Measurements from ENCODE around the gene E2F3. TPM values are rescaled to one million over a fixed set of nuclear protein-coding genes. Genes with fewer than 3 reads are reported as not detected.

The E2F3 gene
- total RNA-seq, 1 experiment from 2014 or later = 15.4 TPM

DNA sequence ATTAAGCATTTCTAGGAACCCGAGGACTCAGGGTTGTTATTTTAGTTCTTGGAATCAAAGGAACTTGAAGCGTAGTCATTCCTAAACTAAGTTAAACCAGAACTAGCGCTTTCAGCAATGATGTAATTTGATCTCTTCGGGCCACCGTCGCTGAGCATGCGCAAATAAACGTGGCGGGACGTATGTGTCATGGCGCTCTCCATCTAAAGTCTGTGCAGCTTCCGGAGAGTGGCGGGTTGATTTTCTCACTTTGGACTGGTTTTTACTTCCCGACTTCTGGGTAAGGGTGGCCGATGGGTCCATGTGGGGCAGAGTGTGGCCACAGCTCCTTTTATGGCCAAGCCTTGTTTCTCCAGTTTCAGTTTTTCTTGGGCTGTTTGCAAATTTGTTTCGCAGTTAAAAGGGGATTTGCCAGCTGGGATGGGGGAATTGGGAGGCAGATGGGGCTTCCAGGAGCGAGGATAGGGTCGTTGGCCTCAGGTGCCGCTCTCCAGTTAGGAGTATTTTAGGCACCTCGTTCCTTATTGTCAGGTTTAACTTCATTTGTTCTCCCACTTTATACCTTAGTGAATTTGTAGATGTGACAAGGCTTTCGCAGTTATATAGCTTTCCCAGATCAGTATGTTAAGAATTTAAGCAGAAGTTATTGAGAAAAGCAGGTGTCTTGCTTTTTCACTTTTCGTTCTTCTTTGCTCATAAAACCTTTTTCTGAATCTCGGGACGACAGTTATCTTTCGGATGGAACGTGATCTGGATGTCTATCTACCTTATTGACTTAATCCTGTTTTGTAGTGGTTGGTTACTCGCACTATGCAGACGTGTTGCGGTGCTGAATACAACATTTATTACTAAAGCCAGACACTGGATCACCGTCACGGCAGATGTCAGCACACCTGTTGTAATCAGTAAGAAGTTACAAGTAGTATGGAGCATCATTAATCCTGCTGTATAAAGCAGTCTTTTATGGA lies 132.9 kb downstream of the E2F3 start, which contains the start of gene CDKAL1:
TSS of gene CDKAL1 (plus strand) at position 163 of the 968 bp plus-strand sequence. CDS start 11,894 bp downstream, outside the sequence.
- intact Hi-C loops (cut with micrococcal nuclease; ENCODE audit: unreplicated experiment) = no loop called here
- Histone ChIP-seq H3K4me3 (ENCODE audit: low read depth, low read length) (peak within 1 kb of the TSS; percentile 87), H3K9me3 (no peaks in the 10 kb centered on the region), H3K36me3 (ENCODE audit: control insufficient read depth, insufficient read depth, low read length) (peaks cover 1% of the 10 kb centered on the region; the same call in 1 of the 2 replicates), H3K4me1 (peaks cover 5% of the 10 kb centered on the region; the same call in 1 of the 2 replicates), H3K27me3 (replicated peaks; ENCODE audit: control insufficient read depth, insufficient read depth, low read length) (no peaks in the 10 kb centered on the region)
- H3K9me3 Mint-ChIP-seq (ENCODE audit: unreplicated experiment) = no peaks in the 10 kb centered on the region
- ChIA-PET CTCF (interaction anchor here (1.0 kb wide), 1 partner anchor 30 kb away, joined by 3 read pairs; no protein-coding TSS in a partner anchor), POLR2A (interaction anchor here (1.1 kb wide), 1 partner anchor 130 kb away, joined by 5 read pairs; no protein-coding TSS in a partner anchor)
- TF ChIP-seq, protein P1, sequence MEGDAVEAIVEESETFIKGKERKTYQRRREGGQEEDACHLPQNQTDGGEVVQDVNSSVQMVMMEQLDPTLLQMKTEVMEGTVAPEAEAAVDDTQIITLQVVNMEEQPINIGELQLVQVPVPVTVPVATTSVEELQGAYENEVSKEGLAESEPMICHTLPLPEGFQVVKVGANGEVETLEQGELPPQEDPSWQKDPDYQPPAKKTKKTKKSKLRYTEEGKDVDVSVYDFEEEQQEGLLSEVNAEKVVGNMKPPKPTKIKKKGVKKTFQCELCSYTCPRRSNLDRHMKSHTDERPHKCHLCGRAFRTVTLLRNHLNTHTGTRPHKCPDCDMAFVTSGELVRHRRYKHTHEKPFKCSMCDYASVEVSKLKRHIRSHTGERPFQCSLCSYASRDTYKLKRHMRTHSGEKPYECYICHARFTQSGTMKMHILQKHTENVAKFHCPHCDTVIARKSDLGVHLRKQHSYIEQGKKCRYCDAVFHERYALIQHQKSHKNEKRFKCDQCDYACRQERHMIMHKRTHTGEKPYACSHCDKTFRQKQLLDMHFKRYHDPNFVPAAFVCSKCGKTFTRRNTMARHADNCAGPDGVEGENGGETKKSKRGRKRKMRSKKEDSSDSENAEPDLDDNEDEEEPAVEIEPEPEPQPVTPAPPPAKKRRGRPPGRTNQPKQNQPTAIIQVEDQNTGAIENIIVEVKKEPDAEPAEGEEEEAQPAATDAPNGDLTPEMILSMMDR (IDR thresholded peaks at IDR 0.05; ENCODE audit: insufficient read depth in 1 of 2, low read depth in 1 of 2, low read length in 1 of 2, severe bottlenecking in 1 of 2, unreplicated experiment in 1 of 2) = no peak
- H3K4me3 Mint-ChIP-seq (ENCODE audit: unreplicated experiment) = peak within 1 kb of the TSS; percentile 93
- H3K4me1 Mint-ChIP-seq (ENCODE audit: low read depth, unreplicated experiment) = peaks cover 11% of the 10 kb centered on the region
- peaks cover 5% of the 10 kb centered on the region for H3K36me3 Mint-ChIP-seq (ENCODE audit: insufficient read depth, unreplicated experiment)
- peak; percentile 85 to 90 for DNase-seq
- TSS peak; percentile 73 for BruUV-seq (replicated peaks)
- peak within 1 kb of the TSS; percentile 90 for H3K27ac Mint-ChIP-seq (ENCODE audit: unreplicated experiment)
- no peaks in the 10 kb centered on the region for H3K27me3 Mint-ChIP-seq (ENCODE audit: insufficient read depth, unreplicated experiment)

DNA sequence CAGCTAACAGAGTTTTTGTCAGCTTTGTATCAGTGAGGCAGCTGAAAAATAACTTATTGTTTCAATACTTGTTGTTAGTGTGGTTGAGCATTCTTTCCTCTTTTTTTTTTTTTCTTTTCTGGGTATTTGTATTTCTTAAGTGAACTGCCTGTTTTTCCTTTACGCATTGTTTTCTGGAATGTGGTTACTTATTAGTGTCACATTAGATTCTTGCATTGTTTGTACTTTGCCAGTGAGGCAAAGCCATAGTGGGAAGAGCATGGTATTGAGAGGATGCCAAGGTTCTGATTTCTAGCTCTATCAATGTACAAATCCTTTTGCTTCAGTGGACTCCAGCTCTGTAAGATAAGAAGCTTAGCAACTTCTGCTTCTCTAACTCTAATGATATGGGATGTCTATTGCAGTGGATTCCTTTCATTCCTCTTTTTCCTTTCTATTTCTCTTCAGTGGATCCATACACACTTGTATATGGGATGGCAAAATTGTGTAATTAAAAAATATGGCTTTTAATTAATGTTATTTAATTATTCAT lies 136.5 kb downstream of the E2F3 start:
- TF ChIP-seq, protein P1 (IDR thresholded peaks at IDR 0.05; ENCODE audit: insufficient read depth in 1 of 2, low read depth in 1 of 2, low read length in 1 of 2, severe bottlenecking in 1 of 2, unreplicated experiment in 1 of 2) = no peak
- intact Hi-C loops (cut with micrococcal nuclease; ENCODE audit: unreplicated experiment) = no loop called here

DNA sequence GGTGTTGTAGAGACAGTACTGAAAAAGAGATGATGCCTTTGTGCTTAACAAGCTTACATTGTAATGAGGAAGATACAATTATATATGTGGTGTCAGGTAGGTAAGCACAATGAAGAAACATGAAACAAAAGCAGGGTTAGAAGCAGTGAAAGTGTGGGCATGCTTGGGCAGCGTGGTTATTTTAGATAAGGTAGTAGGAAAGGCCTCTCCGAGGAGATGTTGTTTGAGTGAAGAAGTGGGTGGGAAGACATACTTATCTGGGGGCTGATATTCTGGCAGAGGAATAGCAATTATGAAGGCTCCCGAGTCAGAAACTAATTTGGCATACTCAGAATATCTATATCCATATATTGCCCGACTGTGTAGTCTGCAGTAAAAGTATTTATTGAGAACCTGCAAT lies 137.2 kb downstream of the E2F3 start:
- no peaks in the 10 kb centered on the region for H3K9me3 Mint-ChIP-seq (ENCODE audit: unreplicated experiment)
- ChIA-PET POLR2A (no interaction called here), CTCF (no interaction called here)
- Histone ChIP-seq H3K27me3 (replicated peaks; ENCODE audit: control insufficient read depth, insufficient read depth, low read length) (no peaks in the 10 kb centered on the region), H3K36me3 (ENCODE audit: control insufficient read depth, insufficient read depth, low read length) (peaks cover 1% of the 10 kb centered on the region; the same call in 1 of the 2 replicates), H3K4me1 (peaks cover under 1% of the 10 kb centered on the region; the same call in 1 of the 2 replicates), H3K9me3 (no peaks in the 10 kb centered on the region), H3K4me3 (ENCODE audit: low read depth, low read length) (no peak overlapping the region)
- peaks cover 11% of the 10 kb centered on the region for H3K4me1 Mint-ChIP-seq (ENCODE audit: low read depth, unreplicated experiment)
- H3K27ac Mint-ChIP-seq (ENCODE audit: unreplicated experiment) = no peak overlapping the region
- intact Hi-C loops (cut with micrococcal nuclease; ENCODE audit: unreplicated experiment) = no loop called here
- H3K27me3 Mint-ChIP-seq (ENCODE audit: insufficient read depth, unreplicated experiment) = no peaks in the 10 kb centered on the region
- H3K4me3 Mint-ChIP-seq (ENCODE audit: unreplicated experiment) = no peak overlapping the region
- TF ChIP-seq, protein P1 (IDR thresholded peaks at IDR 0.05; ENCODE audit: insufficient read depth in 1 of 2, low read depth in 1 of 2, low read length in 1 of 2, severe bottlenecking in 1 of 2, unreplicated experiment in 1 of 2) = no peak
- no peak for DNase-seq
- no TSS peak for BruUV-seq (replicated peaks)
- H3K36me3 Mint-ChIP-seq (ENCODE audit: insufficient read depth, unreplicated experiment) = peaks cover 11% of the 10 kb centered on the region

More for the DNA sequence above, 136.5 kb downstream of the E2F3 start:
- H3K4me3 ChIP-seq (ENCODE audit: low read depth, low read length) = no peak overlapping the region
- peaks cover 1% of the 10 kb centered on the region; the same call in 1 of the 2 replicates for H3K36me3 ChIP-seq (ENCODE audit: control insufficient read depth, insufficient read depth, low read length)
- H3K4me1 ChIP-seq = peaks cover 5% of the 10 kb centered on the region; the same call in 1 of the 2 replicates
- Mint-ChIP-seq H3K27ac (ENCODE audit: unreplicated experiment) (no peak overlapping the region), H3K4me3 (ENCODE audit: unreplicated experiment) (no peak overlapping the region), H3K36me3 (ENCODE audit: insufficient read depth, unreplicated experiment) (peaks cover 11% of the 10 kb centered on the region), H3K4me1 (ENCODE audit: low read depth, unreplicated experiment) (peaks cover 11% of the 10 kb centered on the region), H3K9me3 (ENCODE audit: unreplicated experiment) (no peaks in the 10 kb centered on the region), H3K27me3 (ENCODE audit: insufficient read depth, unreplicated experiment) (no peaks in the 10 kb centered on the region)
- BruUV-seq (replicated peaks) = no TSS peak
- H3K9me3 ChIP-seq = no peaks in the 10 kb centered on the region
- POLR2A ChIA-PET = no interaction called here
- no peak for DNase-seq
- H3K27me3 ChIP-seq (replicated peaks; ENCODE audit: control insufficient read depth, insufficient read depth, low read length) = no peaks in the 10 kb centered on the region
- CTCF ChIA-PET = no interaction called here

Data from Caco-2 (cell line).